Left cardiac atrium (tissue), 4 donors: ENCODE data around the gene BRCA1. TPM values are rescaled to one million over a fixed set of nuclear protein-coding genes. Genes with fewer than 3 reads are reported as not detected.
"Not testable (repeated sequence)": the region's sequence is repeated elsewhere in the genome, so short reads cannot be mapped to it uniquely, and the experiment has no call there.

Source experiments
- ATAC-seq, 2 donors: fragments of 200-7000 bp; cut with Tn5 transposase; one replicate each; pipeline ENCODE4 v1.9.1; 2020; ENCODE audit warnings: mild to moderate bottlenecking in 2 of 2, moderate library complexity in 2 of 2
- DNase-seq: peaks from one replicate; pipeline ENCODE4 v3.0.0-alpha.2; 2020
- intact Hi-C, 2 donors: fragments of 100-400 bp; cut with DNase I; formaldehyde crosslinking; loops; one replicate each; pipeline versions ENCODE4 v1.14.1 to v1.15.1; 2022 to 2023
- total RNA-seq, 2 donors: library from RNA; stranded (reverse); fragmentation: NEBNext Ultra II Directional; extraction: Animal tissue kit (Norgen Biotek cat#: 25700); gene quantifications; one replicate each; pipeline ENCODE4 v1.2.1, GENCODE V29; 2021
- donor health status: DM: no; HTN: yes; CAD: no.
- donor health status: DM: no; HTN: yes; CAD: no; lungs with severe emphysema.
- donor health status: DM: yes; HTN: yes; CAD: no.
- donor health status: Dilated cardiomyopathy.

Gene BRCA1
- total RNA-seq, 2 donors from 2014 or later, result 2.9 to 7.9 TPM

GRCh38 chr17:43014649-43015542 lies 110.3 kb downstream of the BRCA1 start:
- no peak for DNase-seq
- peak in 1 of 2 donors; percentile 2 for ATAC-seq
- intact Hi-C loops, result no loop called here

GRCh38 chr17:43014020-43014648 lies 111.0 kb downstream of the BRCA1 start:
- ATAC-seq, result peak in 1 of 2 donors; percentile 24
- no peak for DNase-seq

GRCh38 chr17:43013296-43013695 lies 111.9 kb downstream of the BRCA1 start:
- ATAC-seq (no peak), DNase-seq (no peak)
- intact Hi-C loops, result no loop called here

More at GRCh38 chr17:43014020-43014648, 111.0 kb downstream of the BRCA1 start:
- intact Hi-C loops, result no loop called here

GRCh38 chr17:43011728-43012472 lies 113.3 kb downstream of the BRCA1 start:
- intact Hi-C loops, result no loop called here
- DNase-seq (peak; percentile 49), ATAC-seq (peak in 1 of 2 donors; percentile 16)

- no peak for DNase-seq
- ATAC-seq, result no peak
- intact Hi-C loops, result no loop called here
These were observed 114.4 kb downstream of the BRCA1 start for GRCh38 chr17:43010667-43011308.

- intact Hi-C loops, result loop anchor here in 1 of 2 donors (5.0 kb wide), 1 partner anchor 165 kb away; the partner anchor contains the start of gene NBR1
- DNase-seq, result peak; percentile 88
These were observed 118.3 kb downstream of the BRCA1 start, which contains the start of gene IFI35 for GRCh38 chr17:43006639-43007551. Gene IFI35, plus strand, starts transcription at chr17:43006784. Its CDS starts 164 bp downstream, at chr17:43006948.

GRCh38 chr17:43003542-43004172 lies 121.5 kb downstream of the BRCA1 start:
- DNase-seq, result no peak
- no peak for ATAC-seq
- intact Hi-C loops, result no loop called here

More at GRCh38 chr17:43006639-43007551, 118.3 kb downstream of the BRCA1 start, which contains the start of gene IFI35:
- peak; percentile 92 to 96 for ATAC-seq

GRCh38 chr17:43000894-43001293 lies 124.3 kb downstream of the BRCA1 start:
- peak; percentile 18 for DNase-seq
- intact Hi-C loops, ATAC-seq: not testable (repeated sequence)

- DNase-seq, result peak; percentile 9
- ATAC-seq, result no peak
- intact Hi-C loops, result no loop called here
These were observed 126.1 kb downstream of the BRCA1 start for GRCh38 chr17:42999003-42999525.

- intact Hi-C loops, result no loop called here
- ATAC-seq (peak; percentile 98 to 99), DNase-seq (peak; percentile 98)
These were observed 126.9 kb downstream of the BRCA1 start, which contains the start of gene RPL27 for GRCh38 chr17:42997984-42998938. Gene RPL27, plus strand, starts transcription at chr17:42998419. Its CDS starts 332 bp downstream, at chr17:42998751.

- DNase-seq (no peak), ATAC-seq (peak in 1 of 2 donors; percentile 2)
- intact Hi-C loops, result no loop called here
These were observed 127.7 kb downstream of the BRCA1 start for GRCh38 chr17:42997390-42997983.

Other genes starting within 250 kb of the BRCA1 start
- not detected for gene G6PC1, start 224.6 kb downstream of the BRCA1 start, total RNA-seq
- gene AARSD1, start 160.9 kb downstream of the BRCA1 start, total RNA-seq, result 10 to 100 TPM; 23.5 to 34.5 TPM
- 10 to 100 TPM; 37.8 to 49.4 TPM for gene PTGES3L, start 145.3 kb downstream of the BRCA1 start, total RNA-seq
- gene RUNDC1, start 144.8 kb downstream of the BRCA1 start, total RNA-seq, result 10 to 100 TPM in 1 of 2 donors, 1 to 10 TPM in 1; 9.3 to 14.5 TPM
- gene RPL27, start 126.9 kb downstream of the BRCA1 start, total RNA-seq, result 100 to 1,000 TPM; 722 to 820 TPM
- gene IFI35, start 118.6 kb downstream of the BRCA1 start, total RNA-seq, result 10 to 100 TPM; 19.4 to 23.7 TPM
- gene VAT1, start 103.0 kb downstream of the BRCA1 start, total RNA-seq, result 100 to 1,000 TPM; 115 to 118 TPM
- 1 to 10 TPM; 1.6 to 1.8 TPM for gene RND2, start 100.1 kb downstream of the BRCA1 start, total RNA-seq
- 10 to 100 TPM; 71.9 to 87.2 TPM for gene NBR1, start 45.9 kb upstream of the BRCA1 start, total RNA-seq
- gene TMEM106A, start 86.5 kb upstream of the BRCA1 start, total RNA-seq, result 1 to 10 TPM; 7.6 to 8.4 TPM
- gene CCDC200, start 103.3 kb upstream of the BRCA1 start, total RNA-seq, result not detected
- gene RNU2-1, start 108.6 kb upstream of the BRCA1 start, total RNA-seq, result over 10,000 TPM in 1 of 2 donors, 1,000 to 10,000 TPM in 1; 5,669 to 12,300 TPM